ENCODE data around the gene POR. TPM values are rescaled to one million over a fixed set of nuclear protein-coding genes. Genes with fewer than 3 reads are reported as not detected.
A peak's percentile ranks its signal among the peaks of the same experiment; 100 is the strongest.

POR gene
- total RNA-seq, 1 donor: 73.1 TPM

GRCh38 chr7:75928568-75928914 is 13.6 kb downstream of the POR start:
- H3K4me1 ChIP-seq (ENCODE audit: insufficient read depth, low read length): no peaks in the 10 kb centered on the region
- H3K27me3 ChIP-seq (ENCODE audit: insufficient read depth, low read length): no peaks in the 10 kb centered on the region
- no peak overlapping the region for H3K4me3 ChIP-seq (ENCODE audit: insufficient read depth, low read length)
- H3K79me2 ChIP-seq (ENCODE audit: insufficient read depth, low read length): peaks cover 43% of the 10 kb centered on the region
- no peak overlapping the region for H2AFZ ChIP-seq (ENCODE audit: low read length)
- H3K4me2 ChIP-seq (ENCODE audit: insufficient read depth, low read length): no peak overlapping the region
- H4K20me1 ChIP-seq (ENCODE audit: insufficient read depth, low read length): peaks cover 25% of the 10 kb centered on the region
- H3K27ac ChIP-seq (ENCODE audit: low read depth, low read length): no peak overlapping the region
- TF ChIP-seq CTCF (IDR thresholded peaks at IDR 0.05; ENCODE audit: extremely low read depth, low read depth, low read length): no peak
- no peak for DNase-seq (ENCODE audit: insufficient read length, low spot score, missing footprints)
- no peaks in the 10 kb centered on the region for H3K9me3 ChIP-seq (ENCODE audit: low read depth, low read length)
- no peaks in the 10 kb centered on the region for H3K36me3 ChIP-seq (ENCODE audit: insufficient read depth, low read length)

GRCh38 chr7:75931680-75932079 is 16.7 kb downstream of the POR start:
- no peak overlapping the region for H3K4me2 ChIP-seq (ENCODE audit: insufficient read depth, low read length)
- no peaks in the 10 kb centered on the region for H3K27me3 ChIP-seq (ENCODE audit: insufficient read depth, low read length)
- no peak overlapping the region for H2AFZ ChIP-seq (ENCODE audit: low read length)
- no peak for TF ChIP-seq CTCF (IDR thresholded peaks at IDR 0.05; ENCODE audit: extremely low read depth, low read depth, low read length)
- no peak overlapping the region for H3K27ac ChIP-seq (ENCODE audit: low read depth, low read length)
- DNase-seq (ENCODE audit: insufficient read length, low spot score, missing footprints): no peak
- H3K36me3 ChIP-seq (ENCODE audit: insufficient read depth, low read length): no peaks in the 10 kb centered on the region
- peaks cover 9% of the 10 kb centered on the region for H4K20me1 ChIP-seq (ENCODE audit: insufficient read depth, low read length)
- H3K79me2 ChIP-seq (ENCODE audit: insufficient read depth, low read length): peaks cover 33% of the 10 kb centered on the region
- no peak overlapping the region for H3K4me3 ChIP-seq (ENCODE audit: insufficient read depth, low read length)
- no peaks in the 10 kb centered on the region for H3K4me1 ChIP-seq (ENCODE audit: insufficient read depth, low read length)
- no peaks in the 10 kb centered on the region for H3K9me3 ChIP-seq (ENCODE audit: low read depth, low read length)

GRCh38 chr7:75937958-75938786 is 23.2 kb downstream of the POR start:
- no peak overlapping the region for H3K4me2 ChIP-seq (ENCODE audit: insufficient read depth, low read length)
- peaks cover 7% of the 10 kb centered on the region for H3K4me1 ChIP-seq (ENCODE audit: insufficient read depth, low read length)
- peaks cover 4% of the 10 kb centered on the region for H4K20me1 ChIP-seq (ENCODE audit: insufficient read depth, low read length)
- no peaks in the 10 kb centered on the region for H3K36me3 ChIP-seq (ENCODE audit: insufficient read depth, low read length)
- H3K27me3 ChIP-seq (ENCODE audit: insufficient read depth, low read length): no peaks in the 10 kb centered on the region
- no peak for TF ChIP-seq CTCF (IDR thresholded peaks at IDR 0.05; ENCODE audit: extremely low read depth, low read depth, low read length)
- H3K4me3 ChIP-seq (ENCODE audit: insufficient read depth, low read length): no peak overlapping the region
- peak overlapping the region; percentile 86 for H3K27ac ChIP-seq (ENCODE audit: low read depth, low read length)
- peaks cover 25% of the 10 kb centered on the region for H3K79me2 ChIP-seq (ENCODE audit: insufficient read depth, low read length)
- no peaks in the 10 kb centered on the region for H3K9me3 ChIP-seq (ENCODE audit: low read depth, low read length)
- peak; percentile 92 for DNase-seq (ENCODE audit: insufficient read length, low spot score, missing footprints)
- H2AFZ ChIP-seq (ENCODE audit: low read length): no peak overlapping the region

GRCh38 chr7:75938921-75939320 is 24.0 kb downstream of the POR start:
- Histone ChIP-seq H4K20me1 (ENCODE audit: insufficient read depth, low read length) (peaks cover 4% of the 10 kb centered on the region), H3K27me3 (ENCODE audit: insufficient read depth, low read length) (no peaks in the 10 kb centered on the region), H3K9me3 (ENCODE audit: low read depth, low read length) (no peaks in the 10 kb centered on the region), H2AFZ (ENCODE audit: low read length) (no peak overlapping the region), H3K27ac (ENCODE audit: low read depth, low read length) (peak overlapping the region; percentile 86), H3K4me3 (ENCODE audit: insufficient read depth, low read length) (no peak overlapping the region), H3K4me2 (ENCODE audit: insufficient read depth, low read length) (no peak overlapping the region), H3K79me2 (ENCODE audit: insufficient read depth, low read length) (peaks cover 22% of the 10 kb centered on the region), H3K4me1 (ENCODE audit: insufficient read depth, low read length) (peaks cover 7% of the 10 kb centered on the region), H3K36me3 (ENCODE audit: insufficient read depth, low read length) (no peaks in the 10 kb centered on the region)
- DNase-seq (ENCODE audit: insufficient read length, low spot score, missing footprints): no peak
- TF ChIP-seq CTCF (IDR thresholded peaks at IDR 0.05; ENCODE audit: extremely low read depth, low read depth, low read length): no peak

All from osteoblast (primary cell).